Activated CD8-positive, alpha-beta memory T cell treated with anti-CD3 and anti-CD28 coated beads, Interleukin-2, amount 50 U/mL, for 1 hour (primary cell): Measurements from ENCODE around the gene BLVRB.
"Not testable (repeated sequence)": the region's sequence is repeated elsewhere in the genome, so short reads cannot be mapped to it uniquely, and the experiment has no call there.

Source experiments
- DNase-seq: peaks from one replicate; pipeline ENCODE4 v3.0.0-alpha.2; 2020; ENCODE audit errors: extremely low read depth

BLVRB gene

DNA sequence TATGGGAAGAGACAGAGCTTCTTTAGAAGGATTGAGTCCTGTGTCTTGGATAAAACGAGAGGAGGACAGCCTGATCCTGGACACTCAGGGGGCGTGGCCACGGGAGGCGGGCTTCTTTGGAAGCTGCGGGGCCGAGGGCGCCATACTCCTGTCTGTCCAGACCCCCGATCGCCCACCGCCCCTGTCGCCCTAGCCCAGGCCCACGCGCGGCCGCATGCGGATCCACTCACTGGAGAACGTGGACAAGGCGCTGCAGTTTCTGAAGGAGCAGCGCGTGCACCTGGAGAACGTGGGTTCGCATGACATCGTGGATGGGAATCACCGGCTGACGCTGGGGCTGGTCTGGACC, 24.3 kb upstream of the BLVRB start:
- DNase-seq = no peak

DNA sequence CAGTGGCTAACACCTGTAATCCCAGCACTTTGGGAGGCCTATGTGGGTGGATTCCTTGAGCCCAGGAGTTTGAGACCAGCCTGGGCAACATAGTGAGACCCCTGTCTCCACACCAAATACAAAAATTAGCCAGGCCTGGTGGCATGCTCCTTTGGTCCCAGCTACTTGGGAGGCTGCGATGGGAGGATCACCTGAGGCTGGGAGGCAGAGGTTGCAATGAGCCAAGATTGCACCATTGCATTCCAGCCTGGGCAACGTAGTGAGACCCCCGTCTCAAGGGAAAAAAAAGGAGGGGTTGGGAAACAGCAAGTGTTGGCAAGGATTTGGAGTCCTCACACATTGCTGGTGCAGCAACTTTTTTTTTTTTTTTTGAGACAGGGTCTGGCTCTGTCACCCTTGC, 20.5 kb upstream of the BLVRB start:
- DNase-seq = no peak

DNA sequence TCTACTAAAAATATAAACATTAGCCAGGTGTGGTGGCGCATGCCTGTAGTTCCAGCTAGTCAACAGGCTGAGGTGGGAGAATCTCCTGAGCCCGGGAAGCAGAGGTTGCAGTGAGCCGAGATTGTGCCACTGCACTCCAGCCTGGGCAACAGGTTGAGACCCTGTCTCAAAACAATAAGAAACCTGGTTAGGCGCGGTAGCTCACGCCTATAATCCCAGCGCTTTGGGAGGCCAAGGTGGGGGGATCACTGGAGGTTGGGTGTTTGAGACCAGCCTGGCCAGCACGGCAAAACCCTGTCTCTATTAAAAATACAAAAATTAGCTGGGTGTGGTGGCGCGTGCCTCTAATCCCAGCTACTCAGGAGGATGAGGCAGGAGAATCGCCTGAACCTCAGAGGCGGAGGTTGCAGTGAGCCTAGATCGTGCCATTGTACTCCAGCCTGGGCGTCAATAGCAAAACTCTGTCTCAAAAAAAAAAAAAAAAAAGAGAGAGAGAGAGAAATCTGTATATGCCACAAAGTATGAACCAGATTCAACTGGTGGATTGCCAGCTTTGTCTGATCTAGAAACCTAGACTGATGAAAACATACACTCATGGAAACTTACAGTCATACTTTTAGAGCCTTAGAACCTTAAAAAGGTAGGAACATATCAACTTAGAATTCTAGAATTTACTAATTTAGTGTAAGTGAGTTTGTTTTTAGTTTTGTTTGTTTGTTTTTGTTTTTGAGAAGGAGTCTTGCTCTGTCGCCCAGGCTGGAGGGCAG, 10.5 kb upstream of the BLVRB start:
- DNase-seq = not testable (repeated sequence)

DNA sequence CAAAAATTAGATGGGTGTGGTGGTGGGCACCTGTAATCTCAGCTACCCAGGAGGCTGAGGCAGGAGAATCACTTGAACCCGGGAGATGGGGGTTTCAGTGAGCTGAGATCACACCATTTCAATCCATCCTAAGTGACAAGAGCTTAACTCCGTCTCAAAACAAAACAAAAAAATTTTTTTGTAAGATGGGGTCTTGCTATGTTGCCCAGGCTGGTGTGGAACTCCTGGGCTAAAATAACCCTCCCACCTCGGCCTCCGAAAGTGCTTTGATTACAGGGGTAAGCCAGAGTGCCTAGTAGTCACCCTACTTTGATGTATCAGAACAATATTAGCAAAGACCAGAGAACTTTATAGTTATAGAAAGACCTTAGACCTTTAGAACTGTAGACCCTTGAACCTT, 9.2 kb upstream of the BLVRB start:
- no peak for DNase-seq

DNA sequence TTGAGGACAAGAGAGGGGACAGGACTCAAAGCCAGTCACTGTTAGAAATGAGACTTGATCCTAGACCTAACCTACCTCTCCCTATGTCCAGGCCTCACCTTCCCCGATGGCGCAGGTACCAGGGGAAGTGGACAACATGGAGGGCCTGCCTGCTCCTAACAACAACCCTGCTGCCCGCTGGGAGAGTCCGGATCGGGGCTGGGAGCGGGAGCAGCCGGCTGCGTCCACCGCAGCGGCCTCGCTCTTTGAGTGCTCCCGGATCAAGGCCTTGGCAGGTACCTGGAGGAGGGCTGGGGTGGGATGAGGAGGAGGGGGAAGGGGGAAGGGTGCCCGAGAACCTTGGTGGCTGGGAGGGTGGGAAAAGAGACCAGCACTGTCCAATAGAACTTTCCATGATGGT, 7.0 kb upstream of the BLVRB start:
- no peak for DNase-seq

GRCh38 chr19:40471111-40471510, 5.6 kb upstream of the BLVRB start:
- no peak for DNase-seq

DNA sequence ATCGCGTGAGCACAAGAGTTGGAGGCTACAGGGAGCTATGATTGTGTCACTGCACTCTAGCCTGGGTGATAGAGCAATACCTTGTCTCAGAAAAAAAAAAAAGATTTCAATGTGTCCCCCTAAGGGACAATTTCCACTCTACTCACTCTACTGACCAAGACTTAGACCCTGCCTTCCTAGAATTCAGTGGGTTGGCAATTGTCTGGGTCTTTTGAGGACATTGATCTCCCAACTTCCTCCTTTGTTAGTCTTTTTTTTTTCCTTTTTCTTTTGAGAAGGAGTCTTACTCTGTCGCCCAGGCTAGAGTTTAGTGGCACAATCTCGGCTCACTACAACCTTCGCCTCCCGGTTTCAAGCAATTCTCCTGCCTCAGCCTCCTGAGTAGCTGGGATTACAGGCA, 3.5 kb upstream of the BLVRB start:
- no peak for DNase-seq

DNA sequence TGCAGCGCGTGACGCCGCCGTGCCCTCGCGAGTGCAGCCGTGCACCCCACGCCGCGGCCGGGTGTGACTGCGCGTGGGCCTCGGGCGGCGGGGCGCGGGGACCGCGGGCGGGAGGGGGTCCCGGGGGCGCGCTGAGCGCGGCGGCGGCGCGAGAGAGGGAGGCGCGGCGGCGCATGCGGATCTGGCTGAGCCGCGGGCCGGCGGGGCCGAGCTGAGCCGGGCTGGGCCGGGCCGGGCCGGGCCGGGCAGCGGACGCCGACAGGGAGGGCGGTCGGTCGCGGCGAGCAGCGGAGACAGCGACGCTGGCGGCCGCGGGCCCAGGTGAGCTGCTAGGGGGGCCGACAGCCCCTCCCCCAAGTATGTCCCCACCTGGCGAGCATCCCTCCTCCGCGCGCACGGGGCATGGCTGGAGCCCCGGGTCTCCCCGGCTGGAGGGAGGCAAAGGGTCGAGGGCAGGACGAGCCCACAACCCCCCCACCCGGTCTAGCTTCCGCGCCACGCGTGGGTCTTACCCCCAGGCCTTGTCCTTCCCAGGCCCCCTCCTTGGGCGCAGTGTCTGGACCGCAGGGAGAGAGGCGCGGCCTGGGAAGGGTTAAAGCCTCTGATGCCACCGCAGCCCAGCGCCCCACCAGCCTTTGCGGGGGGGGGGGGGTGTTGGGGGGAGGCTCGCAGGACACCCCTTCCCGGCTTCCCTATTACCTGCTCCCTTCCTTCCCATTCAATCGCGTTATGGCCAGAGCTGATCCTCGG, 1.6 kb upstream of the BLVRB start, which contains the start of gene SPTBN4:
SPTBN4 (plus strand) TSS at position 17 of the 750 bp plus-strand sequence. CDS start 5,621 bp downstream, outside the sequence.
- no peak for DNase-seq

DNA sequence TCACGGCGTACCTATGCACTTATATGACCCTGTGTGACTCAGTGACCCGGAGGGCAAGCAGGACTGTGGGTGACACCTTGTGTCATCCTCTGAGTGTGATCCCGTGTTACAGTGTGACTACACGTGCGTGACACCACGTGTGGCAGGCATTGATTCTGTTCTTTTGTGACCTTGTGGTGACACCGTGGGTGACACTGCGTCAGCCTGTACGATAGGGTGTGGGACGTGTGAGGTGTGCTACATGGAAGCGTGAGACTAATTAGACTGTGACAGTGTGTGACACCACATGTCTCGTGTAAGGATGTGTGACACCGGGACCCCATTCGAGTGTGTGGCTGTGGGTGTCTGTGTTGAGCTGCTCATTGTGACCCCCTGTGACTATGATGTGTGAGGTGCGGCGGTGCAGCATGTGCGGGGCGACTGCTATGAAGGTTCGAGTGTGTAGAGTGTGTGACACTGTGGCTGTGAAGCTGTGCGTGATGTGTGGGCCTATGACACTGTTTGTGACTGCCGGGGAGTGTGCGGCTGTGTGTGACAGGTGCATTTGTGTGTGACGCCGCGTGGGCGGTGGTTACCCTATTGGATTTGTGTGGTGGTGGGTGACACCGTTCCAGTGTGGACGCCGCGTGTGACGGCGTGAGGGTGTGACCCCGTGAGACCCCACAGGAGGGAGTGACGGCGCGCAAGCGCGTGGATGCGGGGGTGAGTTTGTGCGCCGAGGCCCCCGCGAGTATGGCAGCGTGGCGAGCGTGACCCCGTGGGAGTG, 857 bp upstream of the BLVRB start:
- peak; percentile 60 for DNase-seq

DNA sequence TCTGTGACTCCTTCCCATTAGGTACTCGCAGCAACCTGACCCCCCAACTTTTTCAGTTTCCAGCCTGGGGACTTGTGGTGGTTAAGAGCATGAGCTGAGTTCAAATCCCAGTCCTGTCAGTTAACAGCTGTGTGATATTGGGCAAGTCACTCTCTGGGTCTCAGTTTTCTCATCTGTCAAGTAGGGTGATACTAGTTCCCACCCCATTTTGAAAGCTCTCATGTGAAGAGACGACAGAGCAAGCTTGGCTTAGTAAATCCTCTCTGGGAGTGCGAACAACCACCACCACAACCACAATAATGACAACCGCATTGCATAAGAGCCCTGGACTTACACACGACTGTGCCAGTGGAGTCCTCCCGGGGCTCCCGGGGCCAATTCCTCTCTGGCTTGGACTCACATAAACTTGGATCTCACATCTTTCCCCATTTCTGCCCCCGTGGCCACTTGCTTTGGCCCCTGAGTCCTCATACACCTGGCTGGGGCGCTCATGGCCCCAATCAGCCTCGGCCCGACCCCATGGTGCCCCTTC, 454 bp downstream of the BLVRB start:
- no peak for DNase-seq

DNA sequence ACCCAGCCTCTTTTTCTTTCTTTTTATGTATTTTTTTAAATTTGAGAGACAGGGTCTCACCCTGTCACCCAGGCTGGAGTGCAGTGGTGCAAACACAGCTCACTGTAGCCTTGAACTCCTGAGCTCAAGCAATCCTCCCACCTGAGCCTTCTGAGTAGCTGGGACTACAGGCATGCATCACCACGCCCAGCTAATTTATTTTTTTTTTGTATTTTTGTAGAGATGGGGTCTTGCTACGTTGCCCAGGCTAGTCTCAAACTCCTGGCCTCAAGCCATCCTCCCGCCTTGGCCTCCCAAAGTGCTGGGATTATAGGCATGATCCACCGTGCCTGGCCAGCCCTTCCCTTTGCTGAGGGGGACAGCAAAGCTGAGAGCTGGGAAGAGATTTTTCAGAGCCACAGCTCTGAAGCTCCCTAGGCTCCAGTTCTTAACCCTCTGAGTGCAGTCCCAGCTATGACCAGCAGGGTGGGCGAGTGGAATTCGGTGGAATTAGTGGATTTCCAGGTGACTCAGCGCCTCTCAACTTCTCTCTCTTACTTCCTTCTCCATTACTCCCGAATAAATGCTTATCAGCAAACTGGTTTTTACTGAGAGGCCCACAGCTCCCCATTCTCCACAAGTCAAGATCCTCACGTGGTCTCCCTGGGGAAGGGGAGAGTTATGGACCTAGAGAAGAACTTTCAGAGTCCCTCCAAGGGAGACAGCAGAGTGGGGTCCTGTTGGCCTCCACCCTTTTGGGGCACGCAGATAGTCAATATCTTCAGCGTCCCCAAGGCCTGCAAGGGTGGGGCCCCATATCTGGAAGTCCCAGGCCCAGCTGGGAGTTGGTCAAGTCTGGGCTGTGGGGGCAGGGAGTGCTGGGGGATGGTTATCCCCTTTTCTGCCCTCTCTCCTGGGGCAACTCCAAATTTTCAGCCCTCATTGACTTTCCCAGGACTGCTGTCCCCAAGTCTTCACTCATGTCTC, 1.2 kb downstream of the BLVRB start:
- DNase-seq = no peak

GRCh38 chr19:40463587-40464037, 1.9 kb downstream of the BLVRB start:
- not testable (repeated sequence) for DNase-seq

GRCh38 chr19:40461669-40462221, 3.8 kb downstream of the BLVRB start:
- no peak for DNase-seq

- no peak for DNase-seq
These were observed 5.4 kb downstream of the BLVRB start for GRCh38 chr19:40460185-40460584.

GRCh38 chr19:40458597-40458974, 7.0 kb downstream of the BLVRB start:
- no peak for DNase-seq

GRCh38 chr19:40457953-40458596, 7.5 kb downstream of the BLVRB start:
- DNase-seq = no peak

- DNase-seq = no peak
These were observed 8.5 kb downstream of the BLVRB start for GRCh38 chr19:40457048-40457447.

- not testable (repeated sequence) for DNase-seq
These were observed 11.6 kb downstream of the BLVRB start for GRCh38 chr19:40453943-40454342.

- DNase-seq = no peak
These were observed 12.3 kb downstream of the BLVRB start for GRCh38 chr19:40453151-40453735.

GRCh38 chr19:40452016-40452415, 13.5 kb downstream of the BLVRB start:
- no peak for DNase-seq
